ENCODE results near the gene AMN.
"Not testable (repeated sequence)": the region's sequence is repeated elsewhere in the genome, so short reads cannot be mapped to it uniquely, and the experiment has no call there.

The AMN gene

GRCh38 chr14:102911991-102912761 lies 10.3 kb upstream of the AMN start:
- DNase-seq (ENCODE audit: low read depth in 2 of 2): no peak

- no peak for DNase-seq (ENCODE audit: low read depth in 2 of 2)
Observed at GRCh38 chr14:102913341-102914211, 8.9 kb upstream of the AMN start.

- no peak for DNase-seq (ENCODE audit: low read depth in 2 of 2)
Observed at GRCh38 chr14:102914474-102915291, 7.8 kb upstream of the AMN start.

GRCh38 chr14:102915292-102916110 lies 7.0 kb upstream of the AMN start:
- no peak for DNase-seq (ENCODE audit: low read depth in 2 of 2)

GRCh38 chr14:102916347-102917055 lies 6.0 kb upstream of the AMN start:
- DNase-seq (ENCODE audit: low read depth in 2 of 2): no peak

GRCh38 chr14:102917056-102917385 lies 5.4 kb upstream of the AMN start:
- no peak for DNase-seq (ENCODE audit: low read depth in 2 of 2)

GRCh38 chr14:102917469-102918211 lies 4.8 kb upstream of the AMN start:
- DNase-seq (ENCODE audit: low read depth in 2 of 2): peak in 1 of 2 donors; percentile 30

GRCh38 chr14:102918438-102918837 lies 4.0 kb upstream of the AMN start:
- DNase-seq (ENCODE audit: low read depth in 2 of 2): no peak

- no peak for DNase-seq (ENCODE audit: low read depth in 2 of 2)
Observed at GRCh38 chr14:102920273-102920997, 2.0 kb upstream of the AMN start.

GRCh38 chr14:102920998-102921304 lies 1.5 kb upstream of the AMN start:
- no peak for DNase-seq (ENCODE audit: low read depth in 2 of 2)

- DNase-seq (ENCODE audit: low read depth in 2 of 2): no peak
Observed at GRCh38 chr14:102923201-102923924, 900 bp downstream of the AMN start.

- no peak for DNase-seq (ENCODE audit: low read depth in 2 of 2)
Observed at GRCh38 chr14:102923925-102924486, 1.5 kb downstream of the AMN start.

GRCh38 chr14:102924632-102925588 lies 2.4 kb downstream of the AMN start:
- DNase-seq (ENCODE audit: low read depth in 2 of 2): no peak

GRCh38 chr14:102925646-102926045 lies 3.2 kb downstream of the AMN start:
- DNase-seq (ENCODE audit: low read depth in 2 of 2): no peak

- DNase-seq (ENCODE audit: low read depth in 2 of 2): no peak
Observed at GRCh38 chr14:102926104-102926503, 3.6 kb downstream of the AMN start.

- DNase-seq (ENCODE audit: low read depth in 2 of 2): not testable (repeated sequence)
Observed at GRCh38 chr14:102926840-102927239, 4.4 kb downstream of the AMN start.

GRCh38 chr14:102927346-102927877 lies 4.9 kb downstream of the AMN start:
- no peak for DNase-seq (ENCODE audit: low read depth in 2 of 2)
